Upper lobe of left lung (tissue), 4 donors: ENCODE data around the gene ATP1B2.

Experiments used
- CTCF ChIP-seq, 6 experiments: fragments of 450-650 bp in 4 of 6; fragments of 200-600 bp in 2 of 6; sonication (generic) in 2 of 6; IDR thresholded peaks; one replicate each; pipeline ENCODE4 v1.5.1; 2016 to 2019; ENCODE audit warnings: antibody characterized with exemption in 6 of 6
- POLR2A ChIP-seq, 4 donors: fragments of 450-650 bp; IDR thresholded peaks; one replicate each; pipeline ENCODE4 v1.5.1; 2016 to 2017; ENCODE audit warnings: antibody characterized with exemption in 4 of 4, mild to moderate bottlenecking in 2 of 4

GRCh38 chr17:7612294-7612640, 38.5 kb upstream of the ATP1B2 start:
- TF ChIP-seq CTCF (IDR thresholded peaks at IDR 0.05) (no peak), POLR2A (IDR thresholded peaks at IDR 0.05) (no peak)
